DMS153 treated with DMSO at 0.1 percent for 48 hours (cell line): ENCODE measurements around the gene MED13L.
A peak's percentile ranks its signal among the peaks of the same experiment; 100 is the strongest.

ENCODE experiments used
- DNase-seq: peaks from one replicate; lab custom pipeline; 2025; ENCODE audit not compliant: unreplicated experiment; lab: John Stamatoyannopoulos, UW

The MED13L gene

DNA sequence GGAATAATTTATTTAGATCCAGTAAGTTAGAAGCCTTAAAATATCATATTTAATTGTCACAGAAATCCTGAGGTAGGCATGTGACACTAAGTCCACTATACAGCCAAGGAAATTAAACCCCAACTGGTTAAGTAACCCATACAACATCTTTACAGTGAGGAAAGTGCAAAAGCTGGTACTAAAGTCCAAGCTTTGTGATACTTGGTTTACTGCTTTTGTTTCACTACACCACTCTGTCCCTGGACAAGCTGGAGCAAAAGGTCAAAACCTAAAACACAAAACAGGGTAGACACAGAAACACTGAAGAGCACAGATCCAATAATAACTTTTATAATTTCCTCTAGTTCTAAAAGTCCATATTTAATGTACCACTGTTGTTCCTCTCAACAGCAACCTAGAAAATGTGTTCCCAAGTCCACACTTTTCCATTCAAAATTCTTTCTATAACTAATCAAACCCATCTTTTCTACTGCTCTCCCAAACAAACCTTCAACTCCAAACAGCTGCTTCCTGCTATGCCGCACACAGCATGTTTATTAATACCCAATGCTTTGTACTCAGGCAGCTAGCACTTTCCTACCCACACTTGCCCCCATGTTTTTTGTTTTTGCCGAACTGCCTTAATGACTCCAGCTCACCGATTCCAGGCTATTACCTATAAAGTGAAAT is 90.9 kb downstream of the MED13L start:
- DNase-seq = peak; percentile 33

DNA sequence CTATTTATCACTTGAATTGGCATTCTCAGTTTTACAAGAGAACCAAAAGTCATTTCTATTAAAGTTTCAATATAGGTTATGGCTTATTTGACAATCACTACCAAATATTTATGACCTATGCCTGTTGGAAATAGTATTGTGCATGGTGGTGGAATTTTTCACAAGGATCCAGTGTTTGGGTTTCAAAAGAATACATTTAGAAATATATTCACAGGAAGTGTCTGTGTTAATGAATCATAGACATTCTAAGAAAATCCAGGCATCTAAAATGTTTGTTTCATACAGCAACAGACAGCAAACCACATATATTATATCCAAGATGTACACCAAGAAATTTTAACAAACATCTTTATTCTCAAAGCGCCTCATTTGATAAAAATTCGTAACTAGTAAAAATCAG is 92.7 kb downstream of the MED13L start:
- DNase-seq = no peak

DNA sequence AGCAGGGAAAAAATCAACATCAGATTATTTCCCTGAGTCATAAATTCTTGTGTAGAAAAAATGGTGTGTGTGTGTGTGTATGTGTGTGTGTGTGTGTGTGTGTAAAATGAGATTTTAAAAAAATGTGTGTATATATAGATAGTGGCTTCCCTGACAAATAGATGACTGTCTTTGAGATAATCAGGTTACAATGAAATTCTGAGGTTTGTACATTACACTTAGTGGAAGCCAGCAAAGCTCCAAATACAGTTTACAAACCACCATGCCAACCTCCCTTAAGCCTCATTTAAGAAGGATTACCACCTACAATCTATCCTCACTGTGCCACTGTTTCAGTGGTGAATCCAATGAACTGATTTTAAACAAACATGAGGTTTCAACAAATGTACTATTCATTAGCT is 93.8 kb downstream of the MED13L start:
- no peak for DNase-seq

GRCh38 chr12:116182359-116183063 is 95.0 kb downstream of the MED13L start:
- no peak for DNase-seq

DNA sequence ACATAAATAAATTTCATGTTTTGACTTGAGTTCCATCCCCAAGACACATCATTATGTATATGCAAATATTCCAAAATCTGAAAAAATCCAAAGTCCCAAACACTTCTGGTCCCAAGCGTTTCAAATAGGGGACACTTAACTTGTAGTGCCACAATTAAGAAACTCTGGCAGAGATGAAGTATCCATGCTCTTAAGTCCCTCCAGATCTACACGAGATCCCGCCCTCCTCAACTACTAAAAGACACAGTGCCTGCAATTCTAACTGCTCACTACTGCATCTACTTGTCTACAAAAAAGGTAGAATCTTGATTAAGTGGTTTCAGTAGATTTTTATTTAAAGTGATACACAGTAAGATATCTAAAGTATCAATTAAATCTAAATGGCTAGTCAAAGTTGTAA is 97.0 kb downstream of the MED13L start:
- no peak for DNase-seq

DNA sequence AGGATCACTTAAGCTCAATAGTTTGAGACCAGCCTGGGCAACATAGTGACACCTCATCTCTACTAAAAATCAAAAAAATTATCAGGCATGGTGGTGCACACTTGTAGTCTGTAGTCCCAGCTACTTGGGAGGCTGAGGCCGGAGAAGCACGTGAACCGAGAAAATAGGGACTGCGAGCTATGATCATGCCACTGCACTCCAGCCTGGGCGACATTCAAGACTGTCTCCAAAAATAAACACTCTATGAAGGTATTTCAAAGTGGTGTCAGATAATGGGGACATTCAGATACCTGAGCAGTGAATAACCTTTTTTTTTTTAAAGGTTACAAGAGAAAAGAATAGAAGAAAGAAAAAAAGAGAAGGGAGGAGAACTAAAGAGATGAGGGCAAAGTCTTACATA is 98.1 kb downstream of the MED13L start:
- DNase-seq = no peak

DNA sequence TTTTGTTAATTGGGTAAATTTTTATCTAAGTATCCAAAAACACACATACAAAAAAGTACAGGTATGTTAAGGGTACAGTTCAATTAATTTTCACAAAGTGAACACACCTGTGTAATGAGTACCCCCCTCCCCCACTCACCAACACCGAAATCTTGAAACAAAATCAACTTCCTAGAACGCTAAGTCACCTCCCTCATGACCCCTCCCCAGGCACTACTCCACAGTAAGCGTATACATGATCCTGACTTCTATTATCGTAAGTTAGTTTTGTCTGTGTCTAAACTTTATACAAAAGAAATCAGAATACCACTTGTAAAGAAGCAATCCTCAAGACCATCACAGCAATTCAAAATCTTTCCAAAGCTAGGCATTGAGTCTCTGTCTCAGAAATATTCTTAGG is 100.5 kb downstream of the MED13L start:
- no peak for DNase-seq

- DNase-seq = no peak
Observed at GRCh38 chr12:116174904-116175303, 102.6 kb downstream of the MED13L start.

GRCh38 chr12:116174006-116174405 is 103.5 kb downstream of the MED13L start:
- no peak for DNase-seq

DNA sequence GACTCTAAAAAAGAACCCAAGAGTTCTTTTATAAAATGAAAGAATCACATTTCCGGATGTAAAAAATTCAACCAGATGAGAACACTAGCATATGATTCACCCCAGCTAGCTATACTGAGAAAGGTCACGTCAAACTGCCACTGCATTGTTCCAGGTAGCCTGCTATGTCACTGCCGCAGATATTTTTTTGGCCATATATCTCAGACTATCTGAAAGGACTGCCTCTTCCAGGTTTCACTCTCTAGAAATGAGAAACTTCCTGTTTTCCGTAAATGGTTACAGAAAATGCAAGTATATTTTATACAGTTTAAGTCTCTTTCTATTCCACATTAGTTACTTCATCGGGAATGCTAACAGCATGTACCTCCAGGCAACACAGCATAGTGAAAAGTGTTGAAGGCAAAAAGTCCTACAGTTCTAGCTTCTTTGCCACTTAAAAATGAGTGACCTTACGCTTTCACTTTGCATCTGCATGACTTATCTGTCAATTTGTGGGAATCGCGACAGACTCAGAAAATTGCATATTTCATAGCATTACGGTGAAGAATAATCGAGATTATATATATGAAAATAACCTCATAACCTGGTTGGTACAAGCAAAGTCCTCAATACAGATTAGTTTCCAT is 105.2 kb downstream of the MED13L start:
- DNase-seq = no peak

GRCh38 chr12:116171549-116171948 is 105.9 kb downstream of the MED13L start:
- no peak for DNase-seq

DNA sequence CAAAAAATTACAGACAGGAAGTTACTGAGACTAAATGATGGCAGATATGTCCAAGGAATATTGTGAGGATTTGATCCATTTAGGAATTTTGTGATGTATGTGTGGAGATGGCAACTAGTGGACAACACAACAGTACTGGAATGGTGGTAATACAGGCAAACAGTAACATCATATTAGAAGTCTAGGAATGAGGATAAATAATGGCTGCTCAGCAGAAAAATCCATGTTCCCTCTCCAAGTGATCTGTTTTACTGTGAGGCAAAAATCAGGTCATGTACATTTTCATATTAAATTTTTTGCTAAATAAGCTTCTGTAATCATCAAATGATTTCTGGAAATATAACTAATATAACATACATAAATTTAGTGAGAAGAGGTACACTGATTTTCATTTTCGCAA is 108.4 kb downstream of the MED13L start:
- DNase-seq = no peak

- DNase-seq = no peak
Observed at GRCh38 chr12:116166306-116166705, 111.2 kb downstream of the MED13L start.

DNA sequence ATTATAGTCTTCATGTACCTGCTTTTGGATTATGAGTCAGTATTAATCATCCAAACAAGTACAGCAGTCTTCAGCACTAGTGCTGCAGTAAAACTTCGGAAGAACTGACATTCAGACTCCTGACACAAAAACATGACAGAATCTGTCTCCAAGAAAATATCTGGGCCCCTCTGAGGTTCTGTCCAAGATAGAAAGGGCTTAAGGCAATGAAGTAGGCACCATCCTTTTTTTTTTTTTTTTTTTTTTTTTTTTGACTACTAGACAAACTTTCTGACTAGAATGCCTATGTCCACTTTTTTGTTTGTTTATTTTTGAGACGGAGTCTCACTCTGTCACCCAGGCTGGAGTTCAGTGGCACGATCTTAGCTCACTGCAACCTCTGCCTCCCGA is 112.5 kb downstream of the MED13L start:
- DNase-seq = no peak

- peak; percentile 24 for DNase-seq
Observed at GRCh38 chr12:116164250-116165035, 113.0 kb downstream of the MED13L start.

DNA sequence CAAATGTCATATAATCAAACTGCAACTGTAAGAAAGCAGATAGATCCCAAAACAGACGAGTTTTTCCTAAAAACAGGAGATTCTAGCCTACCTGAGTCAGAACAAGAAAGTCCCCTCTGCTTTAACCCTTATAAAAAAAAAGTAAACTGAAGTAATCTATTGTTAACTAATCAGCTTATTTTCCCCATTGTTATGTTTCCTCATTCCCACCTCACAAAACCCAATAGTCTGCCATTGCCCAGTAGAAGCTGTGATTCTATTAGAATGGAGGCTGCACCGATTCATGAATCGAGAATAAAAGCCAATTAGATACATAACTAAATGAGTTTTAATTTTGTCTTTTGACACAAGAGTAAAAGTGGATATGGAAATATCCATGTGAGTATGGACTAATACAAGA is 115.4 kb downstream of the MED13L start:
- DNase-seq = no peak

- no peak for DNase-seq
Observed at GRCh38 chr12:116161588-116161987, 115.9 kb downstream of the MED13L start.

- no peak for DNase-seq
Observed at GRCh38 chr12:116160883-116161458, 116.5 kb downstream of the MED13L start.

- no peak for DNase-seq
Observed at GRCh38 chr12:116160231-116160630, 117.3 kb downstream of the MED13L start.

GRCh38 chr12:116159593-116160200 is 117.8 kb downstream of the MED13L start:
- DNase-seq = no peak

DNA sequence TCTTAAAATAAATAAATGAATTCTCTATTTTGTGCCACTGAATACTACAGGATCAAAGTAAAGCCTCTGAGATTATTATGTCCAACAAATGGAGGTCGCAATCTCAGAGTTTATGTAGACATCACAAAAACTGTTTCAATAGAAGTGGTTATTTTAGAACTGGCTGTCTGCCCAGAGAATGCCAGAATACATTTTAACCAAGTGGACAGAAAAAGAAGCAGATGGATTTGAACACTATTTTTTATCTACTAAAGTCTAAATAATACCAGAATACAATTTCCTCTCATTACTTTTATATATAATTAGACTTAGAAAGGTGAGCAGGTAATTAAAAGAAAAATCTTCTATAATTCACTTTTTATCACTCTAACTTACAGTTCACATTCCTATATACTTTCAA is 118.3 kb downstream of the MED13L start:
- no peak for DNase-seq
